Measurements from ENCODE around the gene RTN3. TPM values are rescaled to one million over a fixed set of nuclear protein-coding genes. Genes with fewer than 3 reads are reported as not detected.
"Not testable (repeated sequence)": the region's sequence is repeated elsewhere in the genome, so short reads cannot be mapped to it uniquely, and the experiment has no call there.

Gene RTN3
- total RNA-seq (2021; fragmentation: NEBNext Ultra II Directional; extraction: Animal tissue kit (Norgen Biotek cat#: 25700)): 100 to 1,000 TPM; 114 to 144 (median 133) TPM
- long read RNA-seq, full-length matches to known transcripts: 247 of 289 reads
- long read RNA-seq, partial matches to known transcripts: 36 of 289 reads
- long read RNA-seq, other reads (novel, unspliced or antisense): 6 of 289 reads

GRCh38 chr11:63681321-63682065 lies at the start of gene RTN3:
Gene RTN3, plus strand, starts transcription at chr11:63681500. Its CDS starts 137 bp downstream, at chr11:63681637.
- TF ChIP-seq CTCF (IDR thresholded peaks at IDR 0.05): no peak
- peak; percentile 97 for DNase-seq
- no peaks in the 10 kb centered on the region; the same call in 1 of the 2 replicates for H3K27me3 Mint-ChIP-seq (ENCODE audit: insufficient read depth)
- H3K9me3 Mint-ChIP-seq: no peaks in the 10 kb centered on the region
- peak within 1 kb of the TSS; percentile 42 for H3K27ac Mint-ChIP-seq
- H3K36me3 Mint-ChIP-seq (ENCODE audit: low read depth): no peaks in the 10 kb centered on the region
- peak within 1 kb of the TSS; percentile 98 for H3K4me3 Mint-ChIP-seq
- peaks cover 38% of the 10 kb centered on the region for H3K4me1 Mint-ChIP-seq (ENCODE audit: low read depth)

- H3K27me3 Mint-ChIP-seq (ENCODE audit: insufficient read depth): no peaks in the 10 kb centered on the region; the same call in 1 of the 2 replicates
- H3K4me3 Mint-ChIP-seq: no peak overlapping the region
- peak; percentile 85 for TF ChIP-seq CTCF (IDR thresholded peaks at IDR 0.05)
- DNase-seq: peak; percentile 60
- H3K4me1 Mint-ChIP-seq (ENCODE audit: low read depth): peaks cover 12% of the 10 kb centered on the region; the same call in 1 of the 2 replicates
- H3K9me3 Mint-ChIP-seq: no peaks in the 10 kb centered on the region
- H3K27ac Mint-ChIP-seq: peak overlapping the region; percentile 0; the same call in 1 of the 2 replicates
- H3K36me3 Mint-ChIP-seq (ENCODE audit: low read depth): peaks cover 29% of the 10 kb centered on the region
These were observed 45.4 kb upstream of the RTN3 start for GRCh38 chr11:63635762-63636465.

GRCh38 chr11:63638436-63638835 lies 42.9 kb upstream of the RTN3 start:
- not testable (repeated sequence) for H3K27me3 Mint-ChIP-seq (ENCODE audit: insufficient read depth); H3K27ac Mint-ChIP-seq; H3K4me3 Mint-ChIP-seq; H3K9me3 Mint-ChIP-seq; DNase-seq
- H3K36me3 Mint-ChIP-seq (ENCODE audit: low read depth): peaks cover 35% of the 10 kb centered on the region
- H3K4me1 Mint-ChIP-seq (ENCODE audit: low read depth): peaks cover 21% of the 10 kb centered on the region

- peak; percentile 74 for TF ChIP-seq CTCF (IDR thresholded peaks at IDR 0.05)
- no peaks in the 10 kb centered on the region for H3K9me3 Mint-ChIP-seq
- peaks cover 21% of the 10 kb centered on the region for H3K4me1 Mint-ChIP-seq (ENCODE audit: low read depth)
- DNase-seq: peak; percentile 46
- no peak overlapping the region for H3K4me3 Mint-ChIP-seq
- H3K27me3 Mint-ChIP-seq (ENCODE audit: insufficient read depth): no peaks in the 10 kb centered on the region; the same call in 1 of the 2 replicates
- H3K36me3 Mint-ChIP-seq (ENCODE audit: low read depth): peaks cover 37% of the 10 kb centered on the region
- peak overlapping the region; percentile 41; the same call in 1 of the 2 replicates for H3K27ac Mint-ChIP-seq
These were observed 42.0 kb upstream of the RTN3 start for GRCh38 chr11:63639199-63639832.

- Mint-ChIP-seq H3K9me3 (no peaks in the 10 kb centered on the region), H3K4me3 (no peak overlapping the region), H3K36me3 (ENCODE audit: low read depth) (peaks cover 28% of the 10 kb centered on the region; the same call in 1 of the 2 replicates), H3K27me3 (ENCODE audit: insufficient read depth) (peaks cover 2% of the 10 kb centered on the region), H3K27ac (peak overlapping the region; percentile 34), H3K4me1 (ENCODE audit: low read depth) (peaks cover 15% of the 10 kb centered on the region)
- peak; percentile 30; the same call in 1 of the 2 replicates for TF ChIP-seq CTCF (IDR thresholded peaks at IDR 0.05)
- peak; percentile 11 for DNase-seq
These were observed 39.6 kb upstream of the RTN3 start for GRCh38 chr11:63641727-63642126.

All from HFFc6 (cell line).